IPS DF 6.9 (cell line): Measurements from ENCODE around the gene USP48.
"Not testable (repeated sequence)": the region's sequence is repeated elsewhere in the genome, so short reads cannot be mapped to it uniquely, and the experiment has no call there.

Experiments
- DNase-seq: peaks from one replicate; pipeline ENCODE4 v3.0.0-alpha.2; 2013; ENCODE audit warnings: low read depth, low spot score
- H3K27ac ChIP-seq: one replicate; pipeline ENCODE4 v1.5.1; 2013; ENCODE audit warnings: low read length, control low read depth
- H3K27me3 ChIP-seq: 2 replicates; pipeline ENCODE4 v1.6.1; 2013; ENCODE audit warnings: mild to moderate bottlenecking, low read length; ENCODE audit not compliant: control insufficient read depth, insufficient read depth
- H3K36me3 ChIP-seq: 2 replicates; pipeline ENCODE4 v1.6.1; 2013; ENCODE audit warnings: low read length; ENCODE audit not compliant: control insufficient read depth, insufficient read depth
- H3K4me1 ChIP-seq: 2 replicates; pipeline ENCODE4 v1.6.1; 2013; ENCODE audit warnings: low read length; ENCODE audit not compliant: control insufficient read depth, insufficient read depth
- H3K4me3 ChIP-seq: 2 replicates; pipeline ENCODE4 v1.5.1; 2013; ENCODE audit warnings: mild to moderate bottlenecking, low read length
- H3K9me3 ChIP-seq: 2 replicates; pipeline ENCODE4 v1.6.1; 2013; ENCODE audit warnings: low read length, inconsistent platforms; ENCODE audit not compliant: control insufficient read depth, insufficient read depth
- WGBS: extraction: QIAGEN DNeasy Blood & Tissue Kit; methylation state at CpG from one replicate; pipeline ENCODE4 v1.1.7; 2013; ENCODE audit warnings: mixed read lengths, missing lambda C conversion rate; ENCODE audit not compliant: insufficient read length, insufficient coverage; 5-methylcytosine and 5-hydroxymethylcytosine counted together

USP48 gene

DNA sequence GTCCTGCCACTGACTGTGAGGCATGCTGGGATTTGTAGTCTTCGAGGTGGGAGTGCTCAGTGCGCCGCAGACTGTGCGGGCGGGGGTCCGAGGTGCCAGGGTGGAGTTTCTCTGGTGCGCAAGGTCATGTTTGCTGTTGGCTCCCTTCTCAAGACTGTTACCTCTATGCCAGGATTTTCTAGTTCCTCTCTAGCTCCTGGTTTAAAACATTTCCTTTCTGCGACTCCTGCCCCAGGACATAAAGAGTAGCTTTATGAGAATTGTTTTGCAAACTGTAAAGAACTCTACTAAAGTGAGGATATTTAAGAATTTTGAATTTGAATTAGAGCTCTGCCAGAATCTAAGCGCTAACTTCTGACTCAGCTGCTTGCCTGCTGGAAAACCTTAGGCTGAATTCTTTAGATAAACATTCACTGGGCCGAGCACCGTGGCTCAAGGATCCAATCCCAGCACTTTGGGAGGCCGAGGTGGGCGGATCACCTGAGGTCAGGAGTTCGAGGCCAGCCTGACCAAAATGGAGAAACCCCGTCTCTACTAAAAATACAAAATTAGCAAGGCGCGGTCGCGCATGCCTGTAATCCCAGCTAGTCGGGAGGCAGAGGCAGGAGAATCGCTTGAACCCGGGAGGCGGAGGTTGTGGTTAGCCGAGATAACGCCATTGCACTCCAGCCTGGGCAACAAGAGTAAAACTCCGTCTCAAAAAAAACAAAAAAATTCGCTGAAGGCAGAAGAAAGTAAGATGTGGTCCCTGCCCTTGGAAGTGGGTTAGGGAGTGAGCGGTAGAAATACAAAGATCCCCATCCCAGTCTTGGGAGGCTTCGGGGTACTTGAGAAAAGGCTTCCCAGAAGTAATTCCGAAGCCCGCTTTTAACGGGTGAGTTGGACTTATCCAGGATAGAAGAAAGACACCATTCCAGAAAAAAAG lies 992 bp upstream of the USP48 start:
- WGBS, result no CpG with 5 or more reads among the region's 32 CpGs
- H3K4me1 ChIP-seq, result no peaks in the 10 kb centered on the region
- peak; percentile 96 for DNase-seq

GRCh38 chr1:21782349-21782867 lies 541 bp downstream of the USP48 start:
- no peak overlapping the region for H3K27ac ChIP-seq
- no peak for DNase-seq
- H3K36me3 ChIP-seq, result no peaks in the 10 kb centered on the region
- H3K27me3 ChIP-seq, result no peaks in the 10 kb centered on the region
- H3K9me3 ChIP-seq, result no peaks in the 10 kb centered on the region
- H3K4me3 ChIP-seq, result peak overlapping the region; percentile 73
- no CpG with 5 or more reads among the region's 37 CpGs for WGBS
- no peaks in the 10 kb centered on the region for H3K4me1 ChIP-seq

More for the DNA sequence above, 992 bp upstream of the USP48 start:
- Histone ChIP-seq H3K27me3 (no peaks in the 10 kb centered on the region), H3K9me3 (no peaks in the 10 kb centered on the region), H3K36me3 (no peaks in the 10 kb centered on the region), H3K4me3 (peak overlapping the region; percentile 73; the same call in 1 of the 2 replicates), H3K27ac (no peak overlapping the region)

- no peaks in the 10 kb centered on the region for H3K27me3 ChIP-seq
- no peaks in the 10 kb centered on the region for H3K4me1 ChIP-seq
- H3K4me3 ChIP-seq, result peak overlapping the region; percentile 73; the same call in 1 of the 2 replicates
- no CpG with 5 or more reads among the region's 17 CpGs for WGBS
- H3K27ac ChIP-seq, result no peak overlapping the region
- H3K36me3 ChIP-seq, result no peaks in the 10 kb centered on the region
- no peaks in the 10 kb centered on the region for H3K9me3 ChIP-seq
- no peak for DNase-seq
Observed at GRCh38 chr1:21781815-21782348, 1.1 kb downstream of the USP48 start.

- Histone ChIP-seq H3K4me1 (no peaks in the 10 kb centered on the region), H3K27ac (no peak overlapping the region), H3K9me3 (no peaks in the 10 kb centered on the region), H3K36me3 (no peaks in the 10 kb centered on the region), H3K27me3 (no peaks in the 10 kb centered on the region), H3K4me3 (no peak overlapping the region)
- WGBS, result no CpG with 5 or more reads among the region's 12 CpGs
- no peak for DNase-seq
Observed at GRCh38 chr1:21779613-21780521, 3.1 kb downstream of the USP48 start.

GRCh38 chr1:21778405-21778727 lies 4.6 kb downstream of the USP48 start:
- no peak for DNase-seq
- no peaks in the 10 kb centered on the region for H3K27me3 ChIP-seq
- H3K27ac ChIP-seq, result no peak overlapping the region
- H3K4me3 ChIP-seq, result no peak overlapping the region
- H3K36me3 ChIP-seq, result no peaks in the 10 kb centered on the region
- WGBS, result no CpG with 5 or more reads among the region's 2 CpGs
- no peaks in the 10 kb centered on the region for H3K4me1 ChIP-seq
- H3K9me3 ChIP-seq, result no peaks in the 10 kb centered on the region

DNA sequence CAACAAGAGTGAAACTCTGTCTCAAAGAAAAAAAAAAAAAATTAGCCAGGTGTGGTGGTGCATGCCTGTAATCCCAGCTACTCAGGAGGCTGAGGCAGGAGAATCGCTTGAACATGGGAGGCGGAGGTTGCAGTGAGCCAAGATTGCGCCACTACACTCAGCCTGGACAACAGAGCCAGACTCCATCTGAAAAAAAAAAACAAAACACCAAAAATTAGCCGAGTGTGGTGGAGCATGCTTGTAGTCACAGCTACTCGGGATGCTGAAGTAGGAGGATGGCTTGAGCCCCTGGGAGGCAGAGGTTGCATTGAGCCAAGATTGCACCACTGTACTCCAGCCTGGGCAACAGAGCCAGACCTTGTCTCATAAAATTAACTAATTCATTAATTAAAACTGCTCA lies 6.0 kb downstream of the USP48 start:
- no CpG with 5 or more reads among the region's 5 CpGs for WGBS
- H3K27me3 ChIP-seq, H3K27ac ChIP-seq, H3K4me3 ChIP-seq, H3K4me1 ChIP-seq, H3K9me3 ChIP-seq, H3K36me3 ChIP-seq, DNase-seq: not testable (repeated sequence)

GRCh38 chr1:21775985-21776562 lies 6.9 kb downstream of the USP48 start:
- Histone ChIP-seq H3K9me3 (no peaks in the 10 kb centered on the region), H3K27me3 (no peaks in the 10 kb centered on the region), H3K36me3 (no peaks in the 10 kb centered on the region), H3K4me1 (no peaks in the 10 kb centered on the region), H3K4me3 (no peak overlapping the region), H3K27ac (no peak overlapping the region)
- DNase-seq, result no peak

GRCh38 chr1:21775550-21775914 lies 7.4 kb downstream of the USP48 start:
- Histone ChIP-seq H3K27me3 (no peaks in the 10 kb centered on the region), H3K9me3 (no peaks in the 10 kb centered on the region), H3K4me3 (no peak overlapping the region), H3K36me3 (no peaks in the 10 kb centered on the region), H3K4me1 (no peaks in the 10 kb centered on the region), H3K27ac (no peak overlapping the region)
- WGBS, result no CpG with 5 or more reads among the region's 2 CpGs
- DNase-seq, result no peak

DNA sequence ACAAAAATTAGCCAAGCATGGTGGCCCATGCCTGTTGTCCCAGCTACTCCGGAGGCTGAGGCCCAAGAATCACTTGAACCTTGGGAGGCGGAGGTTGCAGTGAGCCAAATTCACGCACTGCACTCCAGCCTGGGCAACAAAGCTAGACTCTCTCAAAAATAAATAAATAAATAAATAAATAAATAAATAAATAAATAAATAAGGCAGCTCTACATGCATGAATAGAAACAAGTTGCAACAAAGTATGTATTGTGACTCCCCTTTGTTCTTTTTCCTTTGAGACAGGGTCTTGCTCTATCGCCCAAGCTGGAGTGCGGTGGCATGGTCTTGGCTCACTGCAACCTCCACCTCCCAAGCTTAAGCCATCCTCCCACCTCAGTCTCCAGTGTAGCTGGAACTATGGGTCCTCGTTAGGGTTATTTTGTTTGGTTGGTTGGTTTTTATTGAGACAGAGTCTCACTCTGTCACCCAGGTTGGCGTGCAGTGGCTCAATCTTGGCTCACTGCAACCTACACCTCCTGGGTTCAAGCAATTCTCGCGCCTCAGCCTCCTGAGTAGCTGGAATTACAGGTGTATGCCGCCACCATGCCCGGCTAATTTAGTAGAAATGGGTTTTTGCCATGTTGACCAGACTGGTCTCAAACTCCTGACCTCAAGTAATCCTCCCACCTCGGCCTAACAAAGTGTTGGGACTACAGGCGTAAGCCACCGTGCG lies 8.0 kb downstream of the USP48 start:
- no peaks in the 10 kb centered on the region for H3K36me3 ChIP-seq
- no peak overlapping the region for H3K4me3 ChIP-seq
- H3K27ac ChIP-seq, result no peak overlapping the region
- H3K4me1 ChIP-seq, result no peaks in the 10 kb centered on the region
- no CpG with 5 or more reads among the region's 15 CpGs for WGBS
- no peaks in the 10 kb centered on the region for H3K27me3 ChIP-seq
- H3K9me3 ChIP-seq, result no peaks in the 10 kb centered on the region
- no peak for DNase-seq
